Right hindlimb (tissue), 1 donor: ENCODE data around the gene MOB3B.

Experiments used
- DNase-seq: peaks from one replicate; pipeline ENCODE4 v3.0.0-alpha.2; 2018

Gene MOB3B

GRCh38 chr9:27540502-27540901 lies 10.9 kb upstream of the MOB3B start:
- no peak for DNase-seq

GRCh38 chr9:27539479-27540441 lies 10.1 kb upstream of the MOB3B start:
- peak; percentile 42 for DNase-seq

DNA sequence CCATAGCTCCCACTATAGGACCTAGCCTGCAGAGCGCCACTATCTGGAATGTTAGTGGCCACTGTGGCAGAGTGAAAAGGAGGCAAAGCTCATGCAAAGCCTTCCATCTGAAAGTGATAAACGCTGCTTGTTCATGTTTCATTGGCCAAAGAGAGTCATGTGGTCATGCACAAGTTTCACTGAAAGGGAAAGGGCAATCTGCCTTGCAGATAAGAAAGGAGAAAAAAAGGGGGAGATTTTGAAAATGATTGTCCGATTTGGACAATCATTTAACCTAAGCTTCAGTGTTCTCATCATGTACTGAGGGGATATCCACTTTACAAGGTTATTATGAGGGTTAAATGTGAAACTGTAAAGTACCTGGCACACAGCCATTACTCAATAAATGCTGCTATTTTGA lies 9.0 kb upstream of the MOB3B start:
- DNase-seq: no peak

GRCh38 chr9:27537756-27538155 lies 8.1 kb upstream of the MOB3B start:
- no peak for DNase-seq

- no peak for DNase-seq
These were observed 7.4 kb upstream of the MOB3B start for GRCh38 chr9:27537027-27537435.

- DNase-seq: no peak
These were observed 6.6 kb upstream of the MOB3B start for GRCh38 chr9:27536168-27536567.

DNA sequence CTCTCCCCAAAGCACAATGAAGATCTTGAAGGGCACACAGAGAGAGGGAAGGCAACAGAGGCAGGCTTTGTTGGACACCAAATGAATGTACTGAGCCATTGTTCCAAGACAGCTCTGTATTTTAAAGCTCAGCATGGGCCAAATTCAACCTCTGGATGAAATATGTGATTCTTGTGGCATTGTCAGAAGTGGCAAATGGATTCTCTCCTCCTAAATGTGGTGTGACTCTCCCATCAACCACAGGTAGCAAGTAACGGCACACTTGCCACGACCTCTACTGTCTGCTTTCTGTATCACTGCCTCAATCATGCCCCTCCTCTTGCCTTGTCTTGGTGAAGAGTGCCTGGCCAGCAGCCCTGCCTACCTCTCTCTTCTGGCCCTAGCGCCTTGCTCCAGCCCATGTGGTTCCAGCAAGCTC lies 6.1 kb upstream of the MOB3B start:
- no peak for DNase-seq

GRCh38 chr9:27534658-27535209 lies 5.1 kb upstream of the MOB3B start:
- no peak for DNase-seq

DNA sequence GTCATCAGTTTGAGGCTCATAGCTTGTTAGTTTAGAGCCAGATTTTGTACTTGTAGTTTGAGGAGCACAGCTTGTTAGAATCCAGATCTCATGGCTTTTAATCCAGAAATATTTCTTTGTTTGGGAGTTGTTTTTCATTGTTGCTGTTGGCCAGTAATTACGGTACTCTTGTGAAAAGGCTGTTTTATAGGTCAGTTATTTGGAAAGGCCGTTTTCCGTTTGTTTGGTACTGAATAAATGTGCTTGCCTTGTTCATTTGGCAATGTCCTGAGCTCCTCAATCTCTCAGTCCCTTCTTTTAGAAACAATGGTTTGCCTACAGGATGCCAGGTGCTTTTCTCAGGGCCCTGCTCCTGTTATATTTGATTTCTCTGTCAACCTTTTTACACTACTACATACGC lies 4.5 kb upstream of the MOB3B start:
- no peak for DNase-seq

GRCh38 chr9:27533311-27533710 lies 3.7 kb upstream of the MOB3B start:
- no peak for DNase-seq

- no peak for DNase-seq
These were observed 2.4 kb upstream of the MOB3B start for GRCh38 chr9:27532046-27532445.

DNA sequence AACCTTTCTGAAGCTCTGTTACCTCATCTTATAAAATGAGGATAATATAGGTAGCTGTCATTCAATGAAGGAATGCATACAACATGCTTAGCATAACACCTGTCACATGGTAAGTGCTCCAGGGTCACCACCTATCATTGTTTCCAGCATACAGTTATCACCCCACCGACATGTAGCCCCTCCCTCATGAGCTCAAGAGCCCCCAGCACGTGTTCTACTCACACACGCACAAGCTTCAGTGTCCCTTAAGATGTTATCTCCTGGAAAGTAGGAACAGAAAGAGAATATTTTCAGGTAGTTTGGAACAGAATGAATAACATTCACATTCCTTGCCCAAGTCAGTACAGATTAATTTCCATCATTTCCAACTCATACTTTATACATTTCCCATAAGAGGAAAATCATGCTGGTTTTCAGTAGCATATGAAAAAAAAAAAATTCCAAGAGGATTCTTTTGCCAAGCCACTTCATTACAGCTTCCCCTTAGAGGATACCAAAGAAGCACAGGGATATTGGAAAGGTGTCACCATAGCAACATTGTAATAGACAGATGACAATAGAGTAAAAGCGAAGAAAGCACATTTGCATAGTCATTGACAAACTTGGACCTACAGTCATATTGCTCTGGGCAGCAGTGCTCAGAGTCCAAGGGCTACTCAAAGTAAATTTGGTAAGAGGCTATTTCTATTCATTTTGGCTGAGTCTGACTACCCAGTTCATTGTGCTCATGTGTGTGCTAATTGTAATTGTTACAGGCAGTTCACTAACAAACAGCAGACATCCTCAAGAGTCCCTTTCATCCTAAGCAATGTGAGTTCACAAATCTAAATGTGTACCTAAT lies 1.5 kb upstream of the MOB3B start:
- DNase-seq: no peak

- peak; percentile 74 for DNase-seq
These were observed 713 bp downstream of the MOB3B start for GRCh38 chr9:27528886-27529315.

DNA sequence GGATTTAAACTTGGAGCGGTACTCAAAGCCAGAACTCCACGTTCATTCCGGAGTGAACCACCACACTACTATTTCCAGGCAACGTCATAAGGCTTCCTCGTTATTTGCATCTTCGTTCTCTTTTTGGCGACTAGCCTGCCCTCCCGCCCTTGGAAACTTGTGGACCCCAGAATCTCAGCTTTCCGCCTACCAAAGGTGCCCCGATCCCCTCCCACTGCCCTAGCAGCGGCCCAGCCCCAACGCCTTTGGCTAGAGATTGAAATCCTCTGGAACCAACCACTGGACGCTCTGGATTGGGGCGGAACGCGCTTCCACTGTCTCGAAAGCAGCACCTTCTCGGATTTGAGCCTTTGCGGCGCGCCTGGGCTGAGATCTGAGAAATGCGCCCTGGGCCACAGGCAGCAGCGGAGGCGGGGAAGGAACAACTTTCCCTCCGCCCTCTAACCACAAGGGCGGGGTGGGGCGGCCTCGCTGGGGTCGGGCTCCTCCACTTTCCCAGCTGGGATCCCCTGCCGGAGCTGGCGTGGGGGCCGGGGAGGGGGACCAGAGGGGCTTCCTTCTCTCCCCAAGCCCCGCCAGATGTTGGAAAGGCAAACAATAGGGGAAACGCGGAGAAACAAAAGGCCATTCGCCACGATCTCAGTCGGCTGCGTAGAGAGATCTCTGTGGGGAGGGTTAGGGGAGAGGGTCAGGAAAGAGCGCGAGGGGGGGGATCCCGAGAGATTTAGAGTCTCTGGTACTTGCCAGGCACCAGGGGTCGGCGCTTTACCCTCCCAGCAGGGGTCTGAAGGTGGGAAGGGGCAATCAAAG lies 1.3 kb downstream of the MOB3B start:
- DNase-seq: peak; percentile 87

GRCh38 chr9:27527702-27528075 lies 1.9 kb downstream of the MOB3B start:
- DNase-seq: no peak

DNA sequence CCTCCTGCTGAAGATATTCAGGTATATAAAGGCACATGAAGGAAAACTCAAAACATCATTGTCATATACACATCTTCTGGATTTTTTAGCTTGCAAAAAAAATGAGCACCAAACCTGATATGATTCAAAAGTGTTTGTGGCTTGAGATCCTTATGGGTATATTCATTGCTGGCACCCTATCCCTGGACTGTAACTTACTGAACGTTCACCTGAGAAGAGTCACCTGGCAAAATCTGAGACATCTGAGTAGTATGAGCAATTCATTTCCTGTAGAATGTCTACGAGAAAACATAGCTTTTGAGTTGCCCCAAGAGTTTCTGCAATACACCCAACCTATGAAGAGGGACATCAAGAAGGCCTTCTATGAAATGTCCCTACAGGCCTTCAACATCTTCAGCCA lies 5.4 kb downstream of the MOB3B start, which contains the start of gene IFNK:
IFNK (plus strand) TSS at position 55 of the 400 bp plus-strand sequence; CDS start at position 102, 47 bp downstream.
- no peak for DNase-seq

GRCh38 chr9:27523141-27523540 lies 6.5 kb downstream of the MOB3B start:
- DNase-seq: no peak

DNA sequence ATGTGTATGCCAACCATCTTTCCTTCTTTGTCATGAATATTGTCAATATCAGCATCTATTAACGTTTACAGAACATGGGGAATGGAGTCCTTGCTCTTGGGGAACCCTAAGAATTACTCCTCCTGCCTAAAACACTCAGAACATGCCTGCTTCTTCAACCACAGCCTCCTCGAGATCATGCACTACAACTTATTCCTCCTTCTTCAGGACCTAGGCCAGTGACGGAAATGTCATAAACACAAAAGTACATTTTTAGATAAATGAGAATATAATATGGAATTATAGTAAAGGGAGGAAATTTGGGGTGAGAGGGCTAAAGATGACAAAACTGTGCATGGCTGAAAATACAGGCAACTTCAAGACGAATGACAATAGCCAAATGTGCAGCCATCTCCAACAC lies 8.6 kb downstream of the MOB3B start:
- no peak for DNase-seq

- DNase-seq: no peak
These were observed 9.8 kb downstream of the MOB3B start for GRCh38 chr9:27519466-27520465.

- DNase-seq: no peak
These were observed 10.8 kb downstream of the MOB3B start for GRCh38 chr9:27518809-27519208.

GRCh38 chr9:27518006-27518405 lies 11.6 kb downstream of the MOB3B start:
- DNase-seq: no peak
